Thoracic aorta endothelial cell (primary cell): Measurements from ENCODE around the gene RAB4A. TPM values are rescaled to one million over a fixed set of nuclear protein-coding genes. Genes with fewer than 3 reads are reported as not detected.

Source experiments
- total RNA-seq: library from RNA; depleted of rRNA; stranded (reverse); fragments of >200 nt; gene quantifications from 2 replicates; pipeline ENCODE4 v1.2.3, GENCODE V29; 2012

Gene RAB4A
- total RNA-seq: 19.3 and 27.6 TPM in 2 replicates

DNA sequence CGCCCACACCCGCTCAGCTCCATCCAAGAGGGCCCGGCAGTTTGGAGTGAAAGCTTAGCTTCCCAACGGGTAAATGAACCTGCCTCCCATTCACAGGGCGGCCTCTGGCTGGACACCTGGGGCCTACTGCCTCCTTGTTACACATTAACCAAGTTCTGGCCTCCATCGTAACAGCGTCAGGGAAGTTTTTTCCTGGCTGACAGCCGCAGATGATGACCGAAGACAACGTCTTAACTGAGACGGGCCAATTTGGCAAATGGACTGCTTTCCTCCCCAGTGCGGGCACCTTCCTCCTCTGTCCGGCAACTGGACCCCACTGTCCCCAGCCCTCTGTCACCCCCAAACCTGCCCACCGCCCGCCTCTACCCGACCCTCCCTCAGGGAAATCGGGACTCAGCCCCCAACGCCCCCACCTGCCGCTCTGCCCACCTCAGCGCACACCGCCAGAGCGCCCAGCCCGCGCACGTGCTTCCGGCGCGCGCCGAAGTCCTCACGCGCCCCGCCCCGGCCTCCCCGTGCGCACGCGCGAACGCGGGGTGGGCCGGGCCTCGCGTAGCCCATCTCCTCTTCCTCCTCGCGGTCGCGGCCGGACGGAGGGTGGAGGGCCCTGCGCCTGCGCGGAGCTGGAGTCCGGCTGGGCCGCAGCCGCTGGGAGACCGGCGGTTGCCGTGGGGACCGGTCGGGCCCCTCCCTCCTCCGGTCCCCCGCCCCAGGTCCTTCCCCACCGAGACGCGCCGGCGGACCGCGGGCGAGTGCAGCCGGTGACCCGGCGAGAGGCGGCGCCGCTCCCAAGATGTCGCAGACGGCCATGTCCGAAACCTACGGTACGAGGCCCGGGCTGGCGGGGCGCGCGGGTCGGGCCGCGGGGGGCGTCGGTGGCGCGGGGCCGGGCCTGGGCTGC is at the start of gene RAB4A:
Gene RAB4A (plus strand): TSS at position 565 of the 901 bp plus-strand sequence. CDS start 229 bp downstream, at position 794.

DNA sequence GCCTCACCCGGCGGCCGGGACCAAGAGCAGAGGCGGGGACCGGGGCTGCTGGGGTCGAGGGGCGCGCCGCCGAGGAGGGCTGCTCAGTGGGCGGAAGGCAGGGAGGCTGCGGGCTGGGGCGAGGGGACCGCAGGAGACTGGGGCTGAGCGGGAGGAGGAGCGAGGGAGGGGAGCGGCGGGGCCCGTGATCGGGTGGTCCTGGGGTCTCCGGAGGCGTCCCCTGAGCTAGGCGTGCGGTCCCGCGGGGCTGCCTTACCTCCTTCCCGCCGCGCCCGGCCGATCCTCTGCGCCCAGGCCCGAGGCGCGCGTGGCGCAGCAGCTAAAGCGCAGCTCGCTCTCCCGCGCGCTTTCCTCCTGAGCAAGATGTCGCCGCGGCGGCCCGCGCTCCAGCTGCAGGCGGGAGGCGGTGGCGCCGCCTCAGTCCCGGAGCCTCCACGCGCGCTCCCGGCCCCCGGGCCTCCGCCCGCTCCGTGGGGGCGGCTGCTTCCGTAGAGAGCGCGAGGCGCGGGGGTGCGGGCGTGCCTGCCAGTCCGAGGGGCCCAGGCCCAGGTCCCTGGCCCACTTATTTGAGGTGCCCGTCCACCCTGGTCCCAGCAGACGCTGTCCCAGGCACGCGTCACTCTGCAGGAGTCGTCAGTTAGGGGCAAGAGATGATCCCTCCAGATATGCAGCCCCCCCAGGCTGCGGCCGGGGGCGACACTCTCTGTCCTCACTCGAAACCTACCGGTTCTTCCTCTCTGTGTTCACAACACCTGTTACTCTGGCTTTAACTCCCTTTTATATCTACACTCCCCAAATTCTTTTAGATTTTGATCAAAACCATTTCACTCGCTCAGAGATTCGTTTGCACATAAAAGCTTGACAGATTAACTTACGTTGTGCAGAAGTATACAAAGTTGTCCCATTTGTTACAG is 72.0 kb downstream of the RAB4A start, which contains the start of gene CCSAP:
Gene CCSAP (minus strand): TSS at position 392 of the 914 bp plus-strand sequence. CDS start 582 bp downstream, outside the sequence.

Other genes with a start within 250 kb of the RAB4A start
- 9.2 and 12.6 TPM in 2 replicates for gene CCSAP, start 71.9 kb downstream of the RAB4A start, total RNA-seq
- gene ACTA1, start 163.0 kb downstream of the RAB4A start, total RNA-seq: not detected in 2 replicates
- 50.8 and 64.0 TPM in 2 replicates for gene NUP133, start 237.2 kb downstream of the RAB4A start, total RNA-seq